C1 segment of cervical spinal cord (tissue), 14 donors: ENCODE data around the gene PSTPIP1.
A peak's percentile ranks its signal among the peaks of the same experiment; 100 is the strongest.
"Not testable (repeated sequence)": the region's sequence is repeated elsewhere in the genome, so short reads cannot be mapped to it uniquely, and the experiment has no call there.

Source experiments
- DNase-seq, 14 donors: peaks; one replicate each; lab custom pipeline; 2025; lab: John Stamatoyannopoulos, UW

PSTPIP1 gene

DNA sequence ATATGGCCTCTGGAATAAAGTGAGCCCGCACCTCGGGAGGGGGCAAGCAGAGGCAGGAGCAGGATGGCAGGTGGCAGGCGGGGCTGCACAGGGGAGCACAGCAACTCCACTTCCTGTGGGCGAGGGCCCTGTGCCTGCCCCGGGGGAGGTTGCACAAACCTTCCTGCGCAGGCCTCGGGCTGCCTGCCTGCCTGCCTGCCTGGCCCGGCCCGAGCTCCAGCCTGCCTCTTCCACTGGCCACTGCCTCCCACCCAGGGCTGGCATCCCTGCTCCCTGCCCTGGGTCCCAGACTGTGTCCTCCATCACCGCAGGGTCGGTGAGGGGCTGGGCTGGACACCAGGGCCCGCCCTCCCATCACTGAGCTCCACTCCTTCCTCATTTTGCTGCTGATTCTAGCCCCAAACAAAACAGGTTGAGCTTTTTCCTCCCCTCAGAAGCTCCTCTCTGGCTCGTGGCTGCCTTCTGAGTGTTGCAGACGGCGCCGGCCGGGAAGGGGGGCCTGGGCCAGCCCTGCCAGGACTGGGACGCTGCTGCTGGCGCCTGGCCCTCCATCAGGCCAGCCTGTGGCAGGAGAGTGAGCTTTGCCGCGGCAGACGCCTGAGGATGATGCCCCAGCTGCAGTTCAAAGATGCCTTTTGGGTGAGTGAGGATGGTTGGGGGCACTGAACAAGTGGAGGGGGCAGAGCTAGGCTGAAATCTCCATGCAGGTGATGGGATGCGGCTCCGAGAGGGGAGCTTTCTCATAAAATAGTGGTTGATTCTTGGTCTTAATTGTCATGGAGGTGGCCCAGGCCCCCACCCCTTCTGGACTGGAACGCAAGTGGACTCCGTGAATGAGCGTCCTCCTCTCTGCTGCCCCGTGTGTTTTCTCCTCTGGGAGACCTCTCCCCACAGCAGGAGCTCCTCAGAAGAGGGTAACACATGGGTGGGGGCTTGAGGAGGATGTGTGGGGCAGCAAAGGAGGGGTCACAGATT lies at the start of gene PSTPIP1:
PSTPIP1 (plus strand) TSS at position 156 of the 975 bp plus-strand sequence; CDS start at position 604, 448 bp downstream.
- DNase-seq: peak in 12 of 14 donors; percentile 19 to 76 (median 42)

DNA sequence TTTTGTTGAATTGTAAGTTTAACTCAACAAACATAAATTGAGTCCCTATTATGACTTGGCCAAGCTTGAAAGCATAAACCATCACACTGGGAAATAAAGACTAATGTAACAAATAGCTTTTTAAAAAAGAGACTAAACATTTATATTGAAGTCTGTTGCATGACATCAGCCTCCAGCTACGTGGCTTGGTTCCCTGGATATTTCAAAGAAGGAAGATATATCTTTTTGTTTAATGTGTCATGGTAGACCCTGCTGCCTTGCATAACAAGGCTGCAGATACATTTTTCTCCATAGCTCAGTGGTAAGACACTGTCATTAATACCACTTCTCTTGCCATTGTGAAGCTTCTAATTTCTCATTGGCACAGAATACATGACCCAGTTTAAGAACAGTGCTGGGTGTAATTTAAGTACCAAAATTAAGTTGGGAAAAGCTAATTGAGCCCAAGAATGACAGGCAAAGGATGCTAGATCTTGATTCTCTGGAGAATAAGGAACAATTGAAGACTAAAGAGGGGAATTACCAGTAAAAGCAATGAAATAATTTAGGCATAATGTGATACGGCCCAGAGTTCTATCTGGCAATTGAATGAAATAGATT lies 49.3 kb upstream of the PSTPIP1 start:
- no peak for DNase-seq

DNA sequence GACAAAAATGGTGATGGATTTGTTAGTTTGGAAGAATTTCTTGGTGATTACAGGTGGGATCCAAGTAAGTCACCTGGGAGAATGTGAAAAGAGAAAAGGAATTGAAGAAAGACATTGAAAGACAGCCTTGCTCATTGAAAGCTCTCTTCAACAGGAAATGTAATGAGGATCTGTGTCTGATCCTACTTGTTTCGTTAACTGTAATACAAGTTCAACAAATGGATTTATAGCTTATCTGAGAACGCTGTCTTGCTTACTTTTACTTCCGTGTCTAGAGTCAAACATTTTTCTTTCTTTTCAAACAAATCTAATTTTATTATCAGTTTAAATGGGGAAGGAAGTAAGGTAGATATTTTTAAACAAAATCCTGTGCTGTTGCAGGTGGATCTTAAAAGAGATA lies 47.5 kb upstream of the PSTPIP1 start:
- DNase-seq: no peak

DNA sequence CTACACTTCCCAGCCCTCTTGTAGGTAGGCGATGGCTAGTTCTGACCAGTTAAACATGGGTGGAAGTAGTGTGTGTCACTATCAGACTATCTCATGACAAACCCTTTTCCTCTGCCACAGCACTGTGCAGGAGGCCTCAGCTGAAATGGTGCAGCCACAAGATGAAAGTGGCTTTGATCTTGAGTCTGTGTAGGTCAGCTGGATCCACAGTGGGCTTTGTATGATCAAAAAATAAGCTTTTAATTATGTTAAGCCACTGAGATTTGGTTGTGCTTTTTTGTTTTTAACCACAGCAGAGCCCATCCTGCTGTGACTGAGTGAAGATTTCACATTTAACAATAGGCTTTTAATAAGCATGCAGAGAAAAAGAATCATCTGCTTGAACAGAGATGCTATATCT lies 43.7 kb upstream of the PSTPIP1 start:
- no peak for DNase-seq

DNA sequence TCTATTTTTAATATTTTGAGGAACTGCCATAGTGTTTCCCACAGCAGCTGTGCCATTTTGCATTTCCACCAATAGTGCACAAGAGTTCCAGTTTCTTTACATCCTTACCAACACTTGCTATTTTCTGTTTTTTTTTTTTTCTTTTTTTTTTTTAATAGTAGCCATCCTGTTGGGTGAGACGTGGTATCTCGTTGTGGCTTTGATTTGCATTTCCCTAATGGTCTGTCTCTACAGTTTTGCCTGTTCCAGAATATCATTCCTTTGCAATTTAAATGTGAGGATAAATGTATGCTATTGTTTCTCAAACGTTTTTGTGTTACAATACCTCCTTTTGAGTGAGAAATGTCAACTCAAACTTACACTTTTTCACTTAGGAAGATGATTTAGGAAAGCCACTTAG lies 41.0 kb upstream of the PSTPIP1 start:
- no peak for DNase-seq

DNA sequence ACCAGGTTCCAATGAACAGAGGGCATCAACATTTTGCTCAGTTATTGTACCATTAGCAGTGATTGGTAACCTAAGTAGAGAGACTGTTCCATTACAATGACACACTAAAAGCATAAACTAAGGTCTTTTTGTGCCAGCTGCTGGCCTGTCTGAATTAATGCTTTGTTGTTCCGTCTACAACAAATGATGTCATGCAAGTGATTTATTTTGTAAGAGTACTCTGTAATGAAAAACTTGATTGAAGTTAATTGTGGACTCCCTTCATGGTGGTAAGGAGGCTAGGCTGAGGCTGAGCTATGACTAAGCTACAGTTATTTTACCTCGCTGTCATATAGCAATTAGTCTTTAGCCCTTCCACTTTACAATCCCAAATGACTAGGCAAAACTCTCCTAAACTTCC lies 40.2 kb upstream of the PSTPIP1 start:
- DNase-seq: no peak

DNA sequence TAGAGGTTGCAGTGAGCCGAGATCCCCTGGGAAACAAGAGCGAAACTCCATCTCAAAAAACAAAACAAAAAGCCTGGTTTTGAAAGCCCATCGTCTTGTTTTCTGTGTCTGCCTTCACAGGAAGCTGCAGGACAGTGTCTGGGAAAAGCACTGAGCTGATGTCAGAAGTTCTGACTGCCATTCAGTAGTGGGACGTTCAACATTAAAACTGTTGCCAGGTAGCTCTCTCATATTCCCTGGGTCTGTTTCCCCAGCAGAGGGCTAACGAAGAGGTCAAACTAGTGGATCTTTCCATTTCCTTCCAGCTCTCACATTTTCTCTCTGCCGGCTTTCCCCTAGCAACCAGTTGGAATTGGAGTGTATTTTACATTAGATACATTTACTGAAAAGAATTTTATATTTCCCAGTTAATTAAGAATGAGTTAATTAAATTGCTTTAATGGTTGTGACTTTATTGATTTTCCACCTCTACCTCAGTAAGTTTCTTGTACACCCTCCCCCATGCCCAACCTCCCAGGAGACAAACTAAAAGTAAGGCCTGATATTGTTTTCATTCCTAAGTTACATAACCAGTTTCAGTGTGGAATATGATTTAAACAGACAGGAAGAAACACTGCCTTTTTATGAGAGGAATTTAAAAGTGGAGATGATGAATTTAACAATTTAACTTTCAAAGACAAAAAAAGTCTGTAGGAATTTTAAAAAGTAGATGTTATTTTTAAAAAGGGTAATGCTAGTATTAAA lies 33.5 kb upstream of the PSTPIP1 start:
- no peak for DNase-seq

DNA sequence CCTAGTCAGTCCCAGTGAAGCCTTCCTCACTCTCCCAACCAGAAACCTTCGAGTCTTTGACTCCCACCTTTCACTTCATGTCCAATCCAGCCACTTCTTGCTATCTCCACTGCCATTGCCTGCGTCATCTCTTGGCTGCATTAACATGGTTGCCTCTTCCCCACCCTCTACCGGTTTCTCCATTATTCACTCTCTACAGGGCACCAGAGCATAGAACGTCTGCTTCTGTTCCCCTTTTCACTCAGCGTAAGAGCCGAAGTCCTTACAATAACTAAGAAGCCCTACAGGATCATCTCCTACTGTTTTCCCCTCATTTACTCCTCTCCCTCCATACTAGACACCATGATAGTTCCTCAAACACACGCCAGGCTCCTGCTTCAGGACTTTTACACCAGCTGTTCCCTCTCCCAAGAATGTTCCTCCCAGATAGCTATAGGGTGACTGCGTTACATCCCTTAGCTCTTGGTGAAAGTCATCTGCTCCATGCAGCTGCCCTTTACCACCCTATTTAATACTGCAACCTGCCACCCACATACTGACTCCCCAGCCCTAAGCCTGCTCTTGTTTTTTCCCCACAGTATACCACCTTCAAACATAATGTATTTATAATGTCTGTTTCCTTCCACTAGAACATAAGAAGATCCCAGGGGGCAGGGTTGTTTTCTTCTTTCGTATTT lies 32.5 kb upstream of the PSTPIP1 start:
- no peak for DNase-seq

DNA sequence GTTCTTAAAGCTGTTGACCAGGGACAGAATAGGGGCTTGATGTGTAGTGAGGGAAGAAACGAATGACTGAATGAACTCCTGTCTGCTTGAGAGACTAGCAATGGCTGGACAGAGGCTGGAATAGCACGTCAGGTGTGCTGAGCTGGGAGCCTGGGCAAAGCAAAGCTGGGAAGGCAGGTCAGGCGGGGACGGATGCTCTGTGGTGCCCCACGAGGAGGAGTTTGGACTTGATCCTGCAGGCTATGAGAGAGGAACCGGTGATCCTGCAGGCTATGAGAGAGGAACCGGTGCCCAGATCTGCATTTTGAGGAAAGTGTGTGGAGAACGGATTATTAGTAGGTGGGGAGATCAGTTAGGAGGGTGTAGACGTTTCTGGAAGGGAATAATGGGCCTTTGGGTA lies 31.3 kb upstream of the PSTPIP1 start:
- no peak for DNase-seq

DNA sequence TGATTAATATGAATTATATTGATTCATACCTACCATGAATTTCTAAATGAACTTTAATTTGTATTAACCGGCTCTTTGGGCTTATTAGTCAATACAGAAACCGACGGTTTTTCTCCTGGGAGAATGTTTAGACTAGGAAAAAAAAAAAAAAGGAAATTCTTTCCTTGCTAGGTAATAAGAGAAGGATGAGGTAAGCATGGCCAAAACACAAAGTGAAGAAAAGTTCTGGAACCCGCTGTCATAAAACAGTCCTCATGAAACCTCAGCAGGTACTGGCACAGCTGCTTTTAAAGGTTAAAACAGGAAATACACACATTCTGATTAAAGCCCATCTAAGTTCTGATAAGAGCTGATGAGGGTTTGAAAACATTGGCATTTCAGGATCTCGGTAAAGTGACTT lies 30.8 kb upstream of the PSTPIP1 start:
- no peak for DNase-seq

DNA sequence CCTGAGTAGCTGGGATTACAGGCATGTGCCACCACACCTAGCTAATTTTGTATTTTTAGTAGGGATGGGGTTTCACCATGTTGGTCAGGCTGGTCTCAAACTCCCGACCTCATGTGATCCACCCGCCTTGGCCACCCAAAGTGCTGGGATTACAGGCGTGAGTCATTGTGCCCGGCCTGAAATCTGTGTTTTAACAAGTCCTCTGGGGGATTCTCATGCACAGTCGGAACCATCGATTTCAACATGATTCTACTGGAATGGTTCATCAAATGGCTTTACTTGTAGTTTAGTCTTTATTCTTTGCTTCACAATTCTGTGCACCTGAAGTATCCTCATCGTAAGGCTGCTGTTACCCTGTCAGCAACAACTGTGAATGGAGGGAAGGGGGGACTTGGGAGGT lies 28.9 kb upstream of the PSTPIP1 start:
- DNase-seq: not testable (repeated sequence)

DNA sequence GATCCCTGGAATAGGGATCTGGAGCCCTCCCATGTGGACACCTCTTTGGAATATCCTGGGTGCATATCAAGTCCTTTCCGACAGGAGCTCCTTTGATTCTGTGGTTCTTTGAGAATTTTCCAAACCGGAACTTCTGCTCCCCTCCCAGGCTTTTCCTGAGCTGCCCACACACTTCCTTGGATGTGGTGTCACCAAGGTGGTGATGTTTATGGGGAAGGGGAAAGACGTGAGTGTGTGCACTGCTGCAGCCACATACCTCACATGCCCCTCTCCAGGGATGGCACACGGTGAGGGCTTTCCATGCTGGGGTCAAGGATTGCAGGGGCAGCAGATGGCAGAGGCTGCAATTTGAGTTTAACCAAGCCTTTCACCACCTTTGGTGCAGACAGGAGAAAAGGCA lies 27.9 kb upstream of the PSTPIP1 start:
- DNase-seq: no peak

DNA sequence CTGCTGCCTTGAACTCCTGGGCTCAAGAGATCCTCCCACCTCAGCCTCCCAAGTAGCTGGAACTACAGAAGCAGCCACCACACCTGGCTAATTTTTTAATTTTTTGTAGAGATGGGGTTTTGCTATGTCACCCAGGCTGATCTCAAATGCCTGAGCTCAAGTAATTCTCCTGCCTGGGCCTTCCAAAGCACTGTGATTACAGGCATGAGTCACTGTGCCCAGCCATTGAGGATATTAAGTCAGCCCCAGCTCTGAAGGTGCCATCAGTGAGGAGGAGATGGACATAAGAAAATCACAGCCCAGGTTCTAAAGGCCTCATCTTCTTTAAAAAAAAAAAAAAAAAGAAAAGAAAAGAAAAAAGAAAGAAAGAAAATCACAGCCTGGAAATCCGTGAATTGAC lies 26.6 kb upstream of the PSTPIP1 start:
- DNase-seq: no peak

DNA sequence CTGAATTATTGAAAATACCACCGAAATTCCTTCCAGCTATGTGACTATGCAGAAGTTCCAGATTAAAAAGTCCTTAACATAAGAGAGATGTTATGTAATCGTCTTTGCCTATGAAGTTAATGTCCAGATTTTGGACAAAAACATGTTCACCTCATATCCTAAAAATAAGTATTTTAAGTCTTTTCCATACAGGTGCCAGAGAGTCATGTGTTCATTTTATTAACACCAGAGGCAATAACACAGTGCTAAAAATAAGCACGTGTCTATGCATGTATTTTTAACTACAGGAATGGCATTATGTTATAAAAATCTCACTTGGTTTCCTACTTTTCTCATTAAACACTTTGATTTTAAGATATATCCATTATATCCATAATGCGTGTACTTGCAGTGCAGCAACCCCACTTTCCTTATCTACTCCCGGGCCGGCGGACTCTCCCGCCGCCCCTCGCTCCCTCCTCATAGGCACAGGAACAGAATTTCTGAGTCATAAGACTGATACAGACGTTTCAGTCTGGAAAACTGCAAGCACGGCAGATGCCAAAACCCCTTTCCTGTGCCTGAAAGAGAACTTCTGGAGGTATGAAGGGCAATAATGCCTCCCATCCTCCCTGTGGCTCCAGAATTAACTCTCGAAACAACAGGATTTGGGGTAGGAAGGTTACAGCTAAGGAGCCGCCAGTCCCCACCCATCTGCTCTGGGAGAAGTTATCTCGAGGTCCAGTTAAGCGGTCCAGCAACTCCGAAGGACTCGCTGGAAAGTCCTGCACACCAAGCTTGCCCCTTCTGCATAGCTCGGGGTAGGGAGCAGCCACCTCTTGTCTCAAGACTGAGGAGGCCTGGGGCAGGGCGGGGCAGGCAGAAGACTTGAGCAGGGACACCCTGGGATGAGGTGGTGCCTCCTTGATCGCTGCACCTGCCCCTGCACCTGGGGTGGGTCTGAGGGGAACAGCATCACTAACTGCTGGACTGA lies 22.3 kb upstream of the PSTPIP1 start:
- no peak for DNase-seq

DNA sequence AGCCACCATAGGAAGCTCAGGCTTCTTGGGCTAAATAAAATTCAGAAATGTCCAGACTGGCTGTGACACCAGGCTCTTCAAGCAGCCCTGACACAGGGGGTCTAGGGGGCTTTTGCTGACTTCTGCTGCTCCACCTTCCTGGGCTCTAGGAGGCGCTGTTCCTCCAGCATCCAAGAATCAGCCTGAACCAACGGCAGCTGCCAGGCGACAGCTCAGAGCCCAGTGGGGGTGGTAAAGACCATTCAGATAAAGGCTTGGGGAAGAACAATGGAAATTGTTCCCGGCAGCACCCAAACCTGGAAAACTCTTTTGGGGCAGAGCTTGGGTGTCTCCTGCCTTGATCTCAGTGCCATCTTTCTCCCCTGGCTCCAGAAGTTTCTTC lies 21.6 kb upstream of the PSTPIP1 start:
- DNase-seq: peak in 6 of 14 donors; percentile 19 to 53 (median 34)

DNA sequence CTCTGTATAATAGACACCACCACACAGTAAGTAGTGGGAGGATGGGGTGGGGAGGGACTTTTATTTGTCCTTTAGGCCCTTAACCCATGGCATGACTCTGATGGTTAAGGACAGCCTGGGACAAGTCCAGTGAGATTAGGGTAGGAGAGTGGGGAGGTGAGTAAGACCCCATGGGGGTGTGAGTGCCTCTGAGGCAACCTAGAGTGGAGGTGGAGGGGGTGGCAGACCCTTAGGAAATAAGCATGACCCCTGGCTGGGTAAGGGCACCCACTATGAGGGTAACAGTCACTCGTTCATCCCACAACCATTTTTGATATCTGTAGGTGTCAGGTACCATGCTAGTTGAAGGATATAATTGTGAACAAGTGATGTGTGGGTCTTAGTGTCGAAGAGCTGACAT lies 21.0 kb upstream of the PSTPIP1 start:
- DNase-seq: no peak

DNA sequence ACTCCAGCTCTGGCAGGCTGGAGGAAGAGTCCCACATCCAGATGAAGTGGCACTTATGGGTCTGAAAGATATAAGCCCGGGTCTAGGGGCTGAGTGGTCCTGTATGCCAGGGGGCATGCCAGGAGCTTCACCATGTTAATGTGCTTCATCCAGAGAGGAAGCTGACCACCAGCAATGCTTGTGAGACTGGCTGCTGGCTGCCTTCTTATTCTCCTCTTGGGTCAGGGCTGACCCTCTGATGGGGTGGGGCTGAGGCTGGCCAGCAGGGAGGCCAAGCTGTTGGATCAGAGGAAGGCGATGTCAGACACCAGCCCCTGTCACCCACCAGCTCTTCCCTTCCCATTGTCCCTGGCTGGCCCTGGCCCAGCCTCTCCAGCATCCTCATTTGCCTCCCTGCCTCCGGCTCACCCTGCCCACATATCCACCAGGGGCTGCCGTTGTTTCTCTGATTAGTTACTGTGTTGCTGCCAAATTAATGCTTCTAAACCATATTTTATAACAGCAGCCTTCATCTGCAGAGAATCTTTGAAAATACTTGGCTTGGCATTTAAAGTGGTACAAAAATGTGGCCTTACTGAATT lies 20.4 kb upstream of the PSTPIP1 start:
- DNase-seq: no peak

DNA sequence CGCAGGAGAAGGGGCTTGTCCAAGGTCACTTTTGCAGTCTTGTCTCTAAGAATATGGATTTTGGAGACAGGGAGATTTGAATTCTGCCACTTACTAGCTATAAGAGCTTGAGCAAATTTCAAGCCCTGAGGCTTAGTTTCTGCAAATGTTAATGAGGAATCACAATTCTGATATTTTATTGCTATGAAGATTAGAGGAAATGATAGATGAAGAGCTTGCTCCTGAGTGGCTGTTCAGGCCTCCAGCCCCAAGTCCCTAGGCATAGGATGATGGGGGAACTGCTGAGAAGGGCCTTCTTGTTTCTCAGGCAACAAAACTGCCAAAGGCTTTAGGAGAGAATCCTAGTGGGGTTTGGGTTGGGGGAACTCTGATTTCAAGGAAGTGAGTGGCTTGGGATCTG lies 18.8 kb upstream of the PSTPIP1 start:
- DNase-seq: no peak

DNA sequence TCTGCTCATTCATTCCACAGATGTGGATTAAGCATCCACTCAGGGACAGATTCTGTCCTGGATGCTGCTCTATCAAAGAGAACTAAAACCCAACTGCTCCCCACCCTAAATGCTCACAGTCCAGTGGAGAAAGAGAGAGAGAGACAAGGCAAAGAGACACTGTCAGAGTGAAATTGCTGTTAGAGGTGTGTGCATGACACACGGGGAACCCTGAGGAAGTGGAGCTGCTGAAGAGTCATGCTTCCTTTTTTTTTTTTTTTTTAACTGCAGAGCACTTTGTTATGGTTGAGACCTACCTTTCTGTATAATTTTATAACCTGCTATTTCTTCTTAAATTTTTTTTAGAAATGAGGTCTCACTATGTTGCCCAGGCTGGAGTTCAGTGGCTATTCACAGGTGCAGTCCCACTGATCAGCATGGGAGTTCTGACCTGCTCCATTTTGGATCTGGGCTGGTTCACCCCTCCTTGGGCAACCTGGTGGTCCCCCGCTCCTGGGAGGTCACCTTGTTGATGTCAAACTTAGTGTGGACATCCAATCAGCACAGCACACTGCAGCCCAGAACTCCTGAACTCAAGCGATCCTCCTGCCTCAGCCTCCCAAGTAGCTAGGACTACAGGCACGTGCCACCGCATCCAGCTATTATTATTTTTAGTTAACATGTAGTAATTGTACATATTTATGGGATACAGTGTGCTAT lies 18.2 kb upstream of the PSTPIP1 start:
- DNase-seq: no peak
